Measurements from ENCODE around the gene JPH3. TPM values are rescaled to one million over a fixed set of nuclear protein-coding genes. Genes with fewer than 3 reads are reported as not detected.

Gene JPH3
- total RNA-seq: not detected
- long read RNA-seq: 0 reads

DNA sequence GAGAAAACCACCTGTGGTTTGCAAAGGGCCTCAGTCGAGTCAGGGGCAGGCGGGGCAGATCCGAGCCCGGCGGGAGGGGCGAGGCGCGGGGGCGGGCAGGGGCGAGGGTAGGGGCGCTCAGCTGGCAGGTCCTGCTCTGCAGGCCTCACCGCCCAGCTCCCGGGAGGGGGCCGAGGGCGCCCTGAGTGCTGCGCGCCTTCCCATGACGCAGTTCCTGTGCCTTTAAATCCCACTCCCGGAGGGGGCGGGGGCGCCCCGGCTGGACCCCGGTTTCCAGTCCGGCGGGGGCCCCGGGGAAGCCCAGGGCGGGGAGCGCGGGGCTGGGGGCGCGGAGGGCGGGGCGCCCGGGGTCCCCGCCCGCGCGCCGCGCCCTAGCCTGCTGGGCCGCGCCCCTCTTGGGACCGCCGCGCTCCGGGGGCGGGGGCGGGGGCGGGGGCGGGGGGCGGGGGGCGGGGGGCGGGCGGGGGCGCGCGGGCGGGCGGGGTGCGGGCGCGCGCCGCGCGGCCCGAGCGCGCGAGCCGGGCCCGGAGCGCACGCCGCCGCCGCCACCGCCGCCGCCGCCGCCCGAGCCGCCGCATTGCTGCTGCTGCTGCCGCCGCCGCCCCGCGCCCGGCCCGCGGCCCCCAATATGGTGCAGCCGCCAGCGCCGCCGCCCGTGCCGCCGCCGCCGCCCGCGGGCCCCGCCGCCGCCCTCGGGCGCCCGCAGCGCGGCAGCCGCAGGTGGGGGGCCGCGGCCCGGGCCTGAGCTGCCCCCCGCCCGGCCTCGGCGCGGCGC is at the start of gene JPH3:
TSS of gene JPH3 (plus strand) at position 508 of the 775 bp plus-strand sequence. CDS start 639 bp downstream, outside the sequence.
- DNase-seq (ENCODE audit: missing footprints): no peak
- intact Hi-C loops (cut with DNase I): no loop called here
- ATAC-seq: no peak

DNA sequence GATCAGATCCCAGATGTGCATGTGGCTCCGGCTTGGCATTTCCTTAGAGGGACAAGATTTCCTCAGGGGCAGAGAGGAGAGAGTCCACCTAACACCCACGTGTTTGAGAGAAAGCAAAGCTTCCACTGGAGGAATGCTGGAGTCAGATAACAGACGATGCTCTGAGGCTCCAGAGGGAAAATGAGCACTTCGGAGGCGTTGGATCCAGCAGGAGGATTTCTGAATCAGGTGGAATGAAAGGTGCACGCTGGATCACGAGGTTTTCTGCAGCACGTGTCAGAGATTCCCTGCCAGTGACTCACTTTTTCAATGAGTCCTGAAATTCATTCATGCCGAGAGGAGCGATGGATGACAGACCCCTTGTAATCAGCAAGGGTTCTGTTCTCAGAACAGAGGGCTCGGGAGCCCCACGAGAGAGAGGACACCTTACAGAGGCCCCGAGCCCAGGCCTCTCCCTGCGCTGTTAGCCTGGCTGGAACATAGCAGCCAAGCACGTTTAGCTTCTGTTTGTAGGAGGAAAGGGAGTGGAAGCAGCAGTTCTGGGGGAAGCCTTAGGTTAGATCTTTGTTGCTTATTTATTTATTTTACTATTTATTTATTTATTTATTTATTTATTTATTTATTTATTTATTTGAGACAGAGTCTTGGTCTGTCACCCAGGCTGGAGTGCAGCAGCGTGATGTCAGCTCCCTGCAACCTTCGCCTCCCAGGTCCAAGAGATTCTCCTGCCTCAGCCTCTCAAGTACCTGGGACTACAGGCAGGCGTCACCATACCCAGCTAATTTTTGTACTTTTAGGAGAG is 49.3 kb upstream of the JPH3 start:
- DNase-seq (ENCODE audit: missing footprints) (no peak), ATAC-seq (no peak)

DNA sequence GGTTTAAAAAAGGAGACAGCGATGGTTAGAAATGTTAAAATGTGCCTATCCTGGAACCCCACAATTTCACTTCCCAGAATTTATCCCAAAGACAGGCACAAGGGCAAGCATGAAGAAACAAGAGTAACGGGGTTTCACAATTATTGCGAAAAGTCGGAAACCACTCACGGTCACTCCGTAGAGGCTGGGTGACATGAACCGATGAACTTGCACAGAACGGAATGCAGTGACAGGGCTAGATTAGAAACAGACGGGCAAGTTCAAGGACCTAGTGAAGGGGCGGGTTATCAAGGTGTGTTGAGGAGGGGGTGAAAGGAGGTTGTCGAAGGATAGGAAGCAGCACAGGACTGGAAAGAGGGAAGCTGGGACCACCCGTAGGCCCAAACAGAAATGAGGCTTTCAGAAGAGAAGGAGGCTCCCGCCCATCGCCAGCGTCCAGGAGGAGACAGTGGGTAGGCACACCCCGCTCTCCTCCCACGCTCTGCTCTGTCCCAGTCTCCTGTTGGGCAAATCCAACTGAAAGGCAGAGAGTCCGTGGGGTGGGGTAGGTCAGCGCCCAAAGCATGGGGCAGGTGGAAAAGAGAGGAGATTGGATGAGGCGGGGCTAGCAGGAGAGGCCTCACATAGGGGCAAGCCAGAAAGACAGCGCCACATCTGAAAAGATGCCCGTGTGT is 47.4 kb upstream of the JPH3 start:
- intact Hi-C loops (cut with DNase I): loop anchor here (5.0 kb wide), 1 partner anchor 82 kb away; no protein-coding TSS in a partner anchor
- ATAC-seq: no peak
- DNase-seq (ENCODE audit: missing footprints): peak; percentile 9

More for the DNA sequence above, 49.3 kb upstream of the JPH3 start:
- intact Hi-C loops (cut with DNase I): loop anchor here (5.0 kb wide), 1 partner anchor 84 kb away; no protein-coding TSS in a partner anchor

DNA sequence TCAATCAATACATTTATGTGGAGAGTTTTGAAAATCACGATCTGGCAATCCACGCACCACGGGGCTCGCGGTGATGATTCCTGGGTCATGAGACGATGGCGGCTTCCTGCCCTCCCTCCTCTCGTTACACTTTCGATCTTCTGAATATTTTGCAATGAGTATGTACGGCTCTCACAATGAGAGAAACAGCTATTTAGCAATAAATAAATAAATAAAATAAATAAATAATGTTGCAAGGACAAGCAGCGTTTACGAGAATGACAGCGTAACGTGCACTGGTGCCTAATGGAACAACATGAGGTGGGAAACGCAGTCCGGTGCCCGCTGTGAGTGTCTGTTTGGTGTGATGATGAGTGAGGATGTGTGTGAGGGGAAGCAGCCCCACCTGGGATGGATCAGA is 46.7 kb upstream of the JPH3 start:
- intact Hi-C loops (cut with DNase I): no loop called here
- ATAC-seq (no peak), DNase-seq (ENCODE audit: missing footprints) (no peak)

DNA sequence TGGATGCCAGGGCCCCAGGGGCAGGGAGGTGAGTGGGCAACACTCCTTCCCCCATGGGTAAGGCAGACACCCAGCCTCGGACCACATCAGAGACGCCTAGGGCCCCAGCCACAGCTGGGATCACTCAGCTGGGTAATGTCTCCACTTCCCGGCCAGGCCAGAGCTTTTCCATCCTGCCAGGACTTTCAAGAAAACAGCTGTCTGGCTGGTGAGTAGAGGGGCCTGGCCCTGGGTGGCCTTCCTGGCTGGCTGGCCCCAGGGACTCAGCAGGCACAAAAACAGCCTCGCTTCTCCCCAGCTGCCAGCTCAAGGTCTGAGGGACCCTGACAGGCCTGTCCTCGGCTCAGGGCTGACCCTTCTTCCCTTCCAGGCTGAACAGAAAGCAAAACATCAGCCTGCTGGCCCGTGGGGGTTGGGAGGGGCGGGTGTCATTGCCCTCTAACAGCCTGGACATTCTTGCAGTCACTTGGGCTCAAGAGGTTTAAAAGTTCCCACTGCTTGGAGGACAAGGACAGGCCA is 45.3 kb upstream of the JPH3 start:
- intact Hi-C loops (cut with DNase I): no loop called here
- DNase-seq (ENCODE audit: missing footprints): peak; percentile 74
- ATAC-seq: peak; percentile 85

DNA sequence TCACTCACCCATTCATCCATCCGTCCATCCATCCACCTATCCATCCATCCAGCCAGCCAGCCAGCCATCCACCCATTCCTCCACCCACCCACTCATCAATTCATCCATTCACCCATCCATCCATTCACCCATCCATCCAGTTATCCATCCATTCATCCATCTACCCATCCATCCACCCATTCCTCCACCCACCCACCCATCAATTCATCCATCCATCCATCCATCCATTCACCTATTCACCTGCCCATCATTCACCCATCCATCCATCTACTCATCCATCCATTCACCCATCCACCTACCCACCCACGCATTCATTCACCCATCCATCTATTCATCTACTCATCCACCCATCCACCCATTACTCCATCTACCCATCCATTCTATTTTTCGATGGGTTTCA is 43.6 kb upstream of the JPH3 start:
- DNase-seq (ENCODE audit: missing footprints): peak; percentile 13
- intact Hi-C loops (cut with DNase I): no loop called here
- no peak for ATAC-seq

DNA sequence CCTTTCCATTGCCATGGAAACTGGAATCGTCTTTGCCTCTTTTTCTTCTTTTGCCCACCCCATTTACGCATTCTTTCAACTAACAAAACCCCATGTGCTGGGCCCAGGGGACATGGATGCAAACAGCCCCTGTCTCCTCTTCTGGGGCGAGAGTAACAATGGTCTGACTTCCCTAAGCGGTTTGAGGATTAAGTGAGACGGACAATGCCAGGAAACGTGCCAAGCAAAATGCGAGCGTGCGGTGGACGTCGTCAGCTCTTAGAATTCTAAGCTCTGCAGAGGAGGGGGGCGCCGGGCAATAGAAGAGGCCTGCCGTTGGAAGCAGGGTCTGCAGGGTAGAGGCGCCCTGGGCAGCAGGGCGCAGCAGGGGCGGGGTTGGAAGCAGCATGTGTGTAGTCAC is 42.4 kb upstream of the JPH3 start:
- ATAC-seq (no peak), DNase-seq (ENCODE audit: missing footprints) (no peak)
- intact Hi-C loops (cut with DNase I): no loop called here

DNA sequence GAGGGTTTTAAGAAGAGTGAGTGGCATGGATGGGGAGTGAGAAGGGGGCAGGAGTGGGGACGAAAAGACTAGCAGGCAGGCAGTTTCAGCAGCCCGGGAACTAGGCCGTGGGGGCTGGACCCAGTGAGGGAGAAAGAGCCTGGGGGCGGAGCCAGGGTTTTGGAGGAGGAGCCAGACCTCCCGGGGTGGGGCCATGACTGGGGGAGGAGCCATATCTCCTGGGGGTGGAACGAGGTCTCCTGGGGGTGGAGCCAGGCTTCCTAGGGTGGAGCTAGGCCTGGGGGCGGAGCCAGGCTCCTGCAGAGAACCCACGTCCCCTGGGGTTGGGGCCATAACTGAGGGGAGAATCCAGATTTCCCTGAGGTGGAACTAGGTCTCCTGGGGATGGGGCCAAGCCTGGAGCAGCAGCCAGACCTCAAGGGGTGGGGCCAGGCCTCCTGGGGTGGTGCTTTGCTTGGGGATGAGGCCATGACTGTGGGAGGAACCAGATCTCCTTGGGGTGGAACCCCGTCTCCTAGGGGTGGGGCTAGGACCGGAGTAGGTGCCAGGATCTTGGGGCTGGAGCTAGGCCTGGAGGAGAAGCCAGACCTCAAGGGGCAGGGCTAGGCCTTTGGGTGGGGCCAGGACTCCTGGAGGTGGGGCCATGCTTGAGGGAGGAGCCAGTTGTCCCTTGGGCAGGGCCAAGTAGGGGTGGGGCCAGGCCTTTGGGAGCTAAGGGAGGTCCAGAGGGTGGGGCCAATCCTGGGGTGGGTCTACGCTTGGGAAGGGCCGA is 41.7 kb upstream of the JPH3 start:
- DNase-seq (ENCODE audit: missing footprints): no peak
- ATAC-seq: peak; percentile 63
- intact Hi-C loops (cut with DNase I): no loop called here

DNA sequence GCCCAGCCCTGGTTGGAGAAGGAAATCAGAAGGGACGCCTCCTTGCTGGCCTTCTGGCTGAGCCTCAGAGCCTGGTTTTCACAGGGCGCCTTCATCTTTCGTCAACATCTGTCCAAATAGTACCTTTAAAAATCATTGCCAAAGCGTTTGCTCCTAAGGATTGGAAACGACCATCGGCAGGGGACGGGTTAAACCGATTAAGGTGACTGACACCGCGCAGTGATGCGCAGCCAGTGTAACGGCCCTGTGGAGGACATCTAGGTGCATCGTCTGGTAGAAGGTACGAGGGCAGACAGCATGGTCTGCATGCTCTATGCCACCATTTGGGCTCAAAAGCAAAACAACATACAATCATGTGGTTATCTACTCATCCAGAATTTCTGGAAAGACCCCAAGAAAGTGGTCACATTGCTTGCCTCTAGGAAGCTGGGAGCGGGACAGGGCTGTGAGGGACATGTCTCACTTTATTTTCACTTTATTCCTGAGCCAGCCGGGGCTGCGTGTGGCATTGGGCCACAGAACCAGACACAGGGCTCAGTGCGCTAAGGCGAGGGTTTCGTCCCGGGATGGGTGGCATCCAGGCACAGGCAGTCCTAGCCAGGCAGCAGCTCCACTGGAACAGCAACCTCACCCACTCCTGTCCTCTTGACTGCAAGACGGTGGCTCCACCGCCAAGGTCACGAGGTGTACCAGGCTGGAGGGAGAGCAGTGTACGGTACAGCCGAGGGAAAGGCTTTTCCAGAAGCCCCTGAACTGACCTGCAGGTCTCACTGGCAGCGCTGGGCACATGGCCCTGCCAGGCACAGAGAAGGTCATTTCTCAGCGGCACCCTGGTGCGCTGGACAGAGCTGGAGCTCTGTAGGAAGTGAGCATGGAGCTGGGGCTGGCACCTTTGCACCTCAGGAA is 40.9 kb upstream of the JPH3 start:
- DNase-seq (ENCODE audit: missing footprints) (no peak), ATAC-seq (no peak)
- intact Hi-C loops (cut with DNase I): no loop called here

DNA sequence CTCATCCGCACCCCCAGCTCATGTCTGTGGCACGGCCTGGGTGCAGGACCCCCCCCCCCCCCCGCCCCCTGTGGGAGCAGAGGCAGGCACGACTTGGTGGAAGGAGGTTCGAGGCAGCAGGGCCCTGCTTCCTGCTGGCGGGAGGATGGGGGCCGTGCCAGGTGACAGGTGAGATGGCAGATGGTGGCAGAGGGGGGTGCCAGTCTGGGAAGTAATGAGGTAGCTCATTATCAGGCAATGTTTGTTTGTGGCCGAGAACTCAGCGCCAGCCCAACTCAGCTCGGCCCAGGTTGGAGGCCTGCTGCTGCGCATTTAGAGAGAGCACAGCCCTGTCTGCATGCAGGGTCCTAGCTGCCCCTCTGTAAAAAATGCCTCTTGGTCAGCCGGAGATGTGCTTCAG is 40.1 kb upstream of the JPH3 start:
- ATAC-seq (no peak), DNase-seq (ENCODE audit: missing footprints) (peak; percentile 26)
- intact Hi-C loops (cut with DNase I): no loop called here

DNA sequence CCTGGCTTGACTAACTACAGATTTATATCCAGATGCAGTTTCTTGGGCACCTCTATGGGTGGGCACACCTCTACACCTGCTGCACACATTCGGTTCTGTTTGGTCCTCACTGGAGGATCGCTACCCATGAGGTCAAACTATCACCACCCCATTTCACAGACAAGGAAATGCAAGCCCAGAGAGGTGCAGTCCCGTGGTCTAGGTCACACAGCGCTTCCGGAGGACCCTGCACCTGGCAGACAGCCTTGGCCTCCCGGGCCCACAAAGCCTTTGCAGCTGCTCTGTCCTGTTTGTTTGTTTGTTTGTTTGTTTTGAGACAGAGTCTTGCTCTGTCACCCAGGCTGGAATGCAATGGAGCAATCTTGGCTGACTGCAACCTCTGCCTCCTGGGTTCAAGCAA is 39.3 kb upstream of the JPH3 start:
- intact Hi-C loops (cut with DNase I): no loop called here
- ATAC-seq (no peak), DNase-seq (ENCODE audit: missing footprints) (no peak)

DNA sequence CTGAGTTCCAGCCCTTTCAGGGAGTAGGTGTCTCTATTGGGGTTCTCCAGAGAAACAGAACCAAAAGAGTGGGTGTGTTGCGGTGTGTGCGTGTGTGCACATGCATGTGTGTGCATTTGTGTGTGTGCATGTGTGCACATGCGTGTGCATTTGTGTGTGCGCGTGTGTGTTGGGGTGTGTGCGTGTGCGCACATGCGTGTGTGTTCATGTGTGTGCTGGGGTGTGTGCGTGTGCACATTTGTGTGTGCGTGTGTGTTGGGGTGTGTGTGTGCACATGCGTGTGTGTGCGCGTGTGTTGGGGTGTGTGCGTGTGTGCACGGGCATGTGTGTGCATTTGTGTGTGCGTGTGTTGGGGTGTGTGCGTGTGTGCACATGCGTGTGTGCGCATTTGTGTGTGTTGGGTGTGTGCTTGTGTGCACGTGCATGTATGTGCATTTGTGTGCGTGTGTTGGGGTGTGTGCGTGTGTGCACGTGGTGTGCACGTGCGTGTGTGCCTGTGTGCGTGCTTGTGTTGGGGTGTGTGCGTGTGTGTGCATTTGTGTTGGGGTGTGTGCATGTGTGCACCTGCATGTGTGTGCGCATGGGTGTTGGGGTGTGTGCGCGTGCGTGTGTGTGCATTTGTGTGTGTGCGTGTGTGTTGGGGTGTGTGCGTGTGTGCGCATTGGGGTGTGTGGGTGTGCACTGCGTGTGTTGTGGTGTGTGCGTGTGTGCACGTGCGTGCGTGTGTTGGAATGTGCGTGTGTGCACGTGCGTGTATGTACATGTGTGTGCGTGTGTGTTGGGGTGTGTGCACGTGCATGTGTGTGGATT is 38.4 kb upstream of the JPH3 start:
- DNase-seq (ENCODE audit: missing footprints) (no peak), ATAC-seq (no peak)
- intact Hi-C loops (cut with DNase I): no loop called here

DNA sequence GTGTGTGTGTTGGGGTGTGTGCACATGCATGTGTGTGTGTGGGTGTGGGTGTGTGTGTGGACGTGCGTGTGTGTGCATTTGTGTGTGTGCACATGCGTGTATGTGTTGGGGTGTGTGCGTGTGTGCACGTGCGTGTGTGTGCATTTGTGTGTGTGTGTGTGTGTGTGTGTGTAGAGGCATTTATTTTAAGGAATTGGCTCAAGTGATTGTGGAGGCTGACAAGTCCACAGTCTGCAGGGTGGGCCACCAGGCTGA is 37.9 kb upstream of the JPH3 start:
- DNase-seq (ENCODE audit: missing footprints) (no peak), ATAC-seq (no peak)
- intact Hi-C loops (cut with DNase I): no loop called here

DNA sequence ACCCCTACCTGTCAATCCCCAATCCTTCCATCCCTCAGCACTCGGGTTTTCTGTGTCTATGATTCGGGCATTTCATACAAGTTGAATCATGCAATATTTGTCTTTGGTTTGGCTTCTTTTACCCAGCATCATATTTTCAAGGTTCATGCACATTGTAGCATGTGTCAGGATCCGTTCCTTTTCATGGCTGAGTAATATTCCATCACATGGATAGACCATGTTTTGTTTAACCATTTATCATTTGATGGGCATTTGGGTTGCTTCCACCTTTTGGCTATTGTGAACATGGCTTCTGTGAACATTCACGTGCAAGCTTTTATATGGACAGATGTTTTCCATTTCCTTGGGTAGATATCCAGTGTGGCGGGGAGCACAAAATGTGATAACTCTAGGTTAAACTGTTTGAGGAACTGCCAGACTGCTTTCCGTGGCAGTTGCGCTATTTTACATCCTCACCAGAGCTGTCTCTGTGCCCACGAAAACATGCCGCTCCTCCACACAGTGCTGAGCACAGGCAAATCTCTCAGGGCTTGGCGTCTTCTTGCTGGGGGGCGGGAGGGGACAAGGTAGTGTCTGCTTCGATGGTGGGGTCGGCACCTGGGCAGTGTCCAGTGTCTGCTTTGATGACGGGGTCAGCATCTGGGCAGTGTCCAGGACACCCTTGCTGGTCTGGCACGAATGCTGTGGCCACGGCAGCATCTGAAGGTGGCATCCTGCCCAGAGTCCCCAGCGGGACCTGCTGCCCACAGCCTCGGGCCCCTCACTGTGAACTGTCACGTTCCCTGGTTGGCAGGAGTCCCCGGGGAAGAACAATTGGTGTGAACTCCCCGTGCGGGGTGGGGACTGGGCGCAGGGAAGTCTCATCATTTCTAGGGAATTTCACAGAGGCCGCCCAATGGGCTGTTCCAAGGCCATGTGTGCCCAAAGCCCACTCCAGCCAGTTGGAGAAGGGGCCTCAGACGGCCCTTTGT is 32.4 kb upstream of the JPH3 start:
- intact Hi-C loops (cut with DNase I): no loop called here
- DNase-seq (ENCODE audit: missing footprints): no peak
- ATAC-seq: no peak

DNA sequence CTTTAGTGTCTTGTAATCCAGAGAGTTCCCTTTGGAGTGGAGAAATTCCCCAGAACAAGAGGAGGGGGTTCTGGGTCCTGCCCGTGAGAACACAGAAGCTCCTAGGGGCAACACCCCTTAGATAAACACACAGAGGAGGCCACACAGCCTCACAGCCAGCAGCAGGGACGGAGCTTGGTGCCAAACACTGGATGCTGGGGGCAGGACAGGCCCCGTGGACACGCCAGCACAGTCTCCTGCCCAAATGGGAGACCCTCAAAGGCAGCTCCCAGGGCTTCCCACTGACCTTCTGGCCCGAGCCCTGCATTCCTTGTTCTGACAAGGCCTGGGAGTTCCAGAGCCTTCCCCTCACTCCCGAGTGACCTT is 31.8 kb upstream of the JPH3 start:
- DNase-seq (ENCODE audit: missing footprints) (no peak), ATAC-seq (no peak)
- intact Hi-C loops (cut with DNase I): no loop called here
